H9 (cell line): ENCODE results near the gene DEAF1. TPM values are rescaled to one million over a fixed set of nuclear protein-coding genes. Genes with fewer than 3 reads are reported as not detected.

ENCODE experiments used
- DNase-seq: peaks from one replicate; pipeline ENCODE4 v3.0.0-alpha.2; 2017
- H2AFZ ChIP-seq: one replicate; pipeline ENCODE4 v1.6.1; 2013; ENCODE audit warnings: mild to moderate bottlenecking, low read length, control low read depth, moderate library complexity
- H2AK5ac ChIP-seq: 2 replicates; pipeline ENCODE4 v1.6.1; 2013; ENCODE audit warnings: low read length, control low read depth, mixed read lengths; ENCODE audit not compliant: insufficient read length
- H2BK120ac ChIP-seq: one replicate; pipeline ENCODE4 v1.6.1; 2013; ENCODE audit warnings: low read depth, mild to moderate bottlenecking, low read length, control low read depth, inconsistent platforms; ENCODE audit not compliant: poor library complexity, severe bottlenecking
- H2BK12ac ChIP-seq: 2 replicates; pipeline ENCODE4 v1.6.1; 2013; ENCODE audit warnings: low read length, control low read depth, mixed read lengths, low read depth; ENCODE audit not compliant: insufficient read length
- H2BK15ac ChIP-seq: 2 replicates; pipeline ENCODE4 v1.6.1; 2013; ENCODE audit warnings: low read depth, low read length, control low read depth
- H2BK20ac ChIP-seq: one replicate; pipeline ENCODE4 v1.6.1; 2013; ENCODE audit warnings: low read depth, mild to moderate bottlenecking, low read length, control low read depth, inconsistent platforms; ENCODE audit not compliant: poor library complexity, severe bottlenecking
- H2BK5ac ChIP-seq: 2 replicates; pipeline ENCODE4 v1.6.1; 2013; ENCODE audit warnings: low read length, control low read depth, mixed read lengths; ENCODE audit not compliant: insufficient read length
- H3K14ac ChIP-seq: 2 replicates; pipeline ENCODE4 v1.6.1; 2013; ENCODE audit warnings: low read length, control low read depth; ENCODE audit not compliant: insufficient read depth
- H3K18ac ChIP-seq: 2 replicates; pipeline ENCODE4 v1.6.1; 2013; ENCODE audit warnings: low read depth, mild to moderate bottlenecking, mixed read lengths, low read length, control low read depth; ENCODE audit not compliant: insufficient read length
- H3K23ac ChIP-seq: 2 replicates; pipeline ENCODE4 v1.6.1; 2013; ENCODE audit warnings: low read length, control low read depth, mixed read lengths, low read depth; ENCODE audit not compliant: insufficient read length
- H3K23me2 ChIP-seq: 2 replicates; pipeline ENCODE4 v1.6.1; 2013; ENCODE audit warnings: low read depth, mild to moderate bottlenecking, mixed read lengths, low read length, control low read depth; ENCODE audit not compliant: insufficient read length, poor library complexity, severe bottlenecking
- H3K27ac ChIP-seq: 2 replicates; pipeline ENCODE4 v1.5.1; 2013; ENCODE audit warnings: low read length, control low read depth, mixed read lengths, low read depth; ENCODE audit not compliant: insufficient read length
- H3K27me3 ChIP-seq: 2 replicates; pipeline ENCODE4 v1.6.1; 2013; ENCODE audit warnings: low read length, control low read depth, inconsistent platforms; ENCODE audit not compliant: insufficient read depth
- H3K4ac ChIP-seq: 2 replicates; pipeline ENCODE4 v1.6.1; 2013; ENCODE audit warnings: low read depth, mild to moderate bottlenecking, control low read depth, inconsistent platforms, low read length, moderate library complexity
- H3K4me1 ChIP-seq: 2 replicates; pipeline ENCODE4 v1.6.1; 2013; ENCODE audit warnings: low read length, control low read depth, inconsistent platforms; ENCODE audit not compliant: insufficient read depth
- H3K4me2 ChIP-seq: 2 replicates; pipeline ENCODE4 v1.6.1; 2013; ENCODE audit warnings: low read length, control low read depth, mixed read lengths; ENCODE audit not compliant: insufficient read length, insufficient read depth
- H3K56ac ChIP-seq: 2 replicates; pipeline ENCODE4 v1.6.1; 2013; ENCODE audit warnings: low read depth, mild to moderate bottlenecking, mixed read lengths, low read length, control low read depth; ENCODE audit not compliant: insufficient read length
- H3K79me1 ChIP-seq: 2 replicates; pipeline ENCODE4 v1.6.1; 2013; ENCODE audit warnings: low read depth, mild to moderate bottlenecking, moderate library complexity, low read length, control low read depth, inconsistent platforms; ENCODE audit not compliant: insufficient read depth, poor library complexity, severe bottlenecking
- H3K79me2 ChIP-seq: 2 replicates; pipeline ENCODE4 v1.6.1; 2013; ENCODE audit warnings: low read length, control low read depth, inconsistent platforms; ENCODE audit not compliant: insufficient read depth
- H3K9ac ChIP-seq: 2 replicates; pipeline ENCODE4 v1.6.1; 2013; ENCODE audit warnings: low read length, control low read depth, mixed read lengths; ENCODE audit not compliant: insufficient read length; ENCODE audit errors: extremely low read depth
- H3K9me3 ChIP-seq: one replicate; pipeline ENCODE4 v1.6.1; 2013; ENCODE audit warnings: low read depth, low read length, inconsistent platforms; ENCODE audit not compliant: control insufficient read depth
- H3T11ph ChIP-seq: one replicate; pipeline ENCODE4 v1.6.1; 2013; ENCODE audit warnings: mild to moderate bottlenecking, low read length, control low read depth, inconsistent platforms
- H4K20me1 ChIP-seq: one replicate; pipeline ENCODE4 v1.6.1; 2013; ENCODE audit not compliant: control insufficient read depth, insufficient read length, insufficient read depth
- H4K5ac ChIP-seq: 2 replicates; pipeline ENCODE4 v1.6.1; 2013; ENCODE audit warnings: low read depth, mild to moderate bottlenecking, mixed read lengths, low read length, control low read depth; ENCODE audit not compliant: insufficient read length
- H4K8ac ChIP-seq: replicated peaks from 2 replicates; pipeline ENCODE4 v1.6.1; 2013; ENCODE audit warnings: low read length, control low read depth, mixed read lengths, low read depth; ENCODE audit not compliant: insufficient read length
- H4K91ac ChIP-seq: 2 replicates; pipeline ENCODE4 v1.6.1; 2013; ENCODE audit warnings: low read depth, mild to moderate bottlenecking, moderate library complexity, mixed read lengths, low read length, control low read depth; ENCODE audit not compliant: insufficient read length
- H3K27ac Mint-ChIP-seq, 3 experiments: 2 replicates in 2 of 3; 3 replicates in 1 of 3; pipeline ENCODE4 v1.8.0; 2020 to 2021; ENCODE audit warnings: mixed read lengths in 3 of 3, mild to moderate bottlenecking in 1 of 3, moderate library complexity in 1 of 3
- H3K27me3 Mint-ChIP-seq: 2 replicates; pipeline ENCODE4 v1.8.0; 2021; ENCODE audit warnings: low read depth, mild to moderate bottlenecking, moderate library complexity, mixed read lengths
- H3K36me3 Mint-ChIP-seq, 3 experiments: 2 replicates in 2 of 3; 3 replicates in 1 of 3; pipeline ENCODE4 v1.8.0; 2020 to 2021; ENCODE audit warnings: low read depth in 3 of 3, mixed read lengths in 3 of 3; ENCODE audit not compliant: insufficient read depth in 1 of 3
- H3K4me1 Mint-ChIP-seq, 2 experiments: 2 replicates each; pipeline ENCODE4 v1.8.0; 2020; ENCODE audit warnings: mixed read lengths in 2 of 2
- H3K4me3 Mint-ChIP-seq, 2 experiments: 2 replicates in 1 of 2; 3 replicates in 1 of 2; pipeline ENCODE4 v1.8.0; 2020 to 2021; ENCODE audit warnings: mild to moderate bottlenecking in 2 of 2, mixed read lengths in 2 of 2, moderate library complexity in 1 of 2
- H3K9me3 Mint-ChIP-seq, 2 experiments: 2 replicates in 1 of 2; 3 replicates in 1 of 2; pipeline ENCODE4 v1.8.0; 2020; ENCODE audit warnings: mild to moderate bottlenecking in 2 of 2, mixed read lengths in 2 of 2, moderate library complexity in 1 of 2
- CTCF ChIP-seq: fragments of 200-600 bp; sonication (generic); conservative IDR thresholded peaks from 3 replicates; pipeline ENCODE4 v1.8.0; 2021; ENCODE audit warnings: antibody characterized with exemption, mild to moderate bottlenecking
- WGBS: extraction: QIAGEN DNeasy Blood & Tissue Kit; methylation state at CpG from one replicate; pipeline ENCODE4 v1.1.7; 2013; ENCODE audit warnings: missing lambda C conversion rate, low lambda C conversion rate, mixed read lengths; ENCODE audit not compliant: insufficient read length; ENCODE audit errors: extremely low coverage; 5-methylcytosine and 5-hydroxymethylcytosine counted together
- total RNA-seq: library from RNA; stranded (reverse); gene quantifications from 2 replicates; pipeline ENCODE4 v1.2.1, GENCODE V29; 2021

DEAF1 gene
- total RNA-seq, 1 experiment from 2014 or later = 67.3 TPM

GRCh38 chr11:719214-720016 lies 24.4 kb upstream of the DEAF1 start:
- Mint-ChIP-seq H3K27ac (no peak overlapping the region), H3K4me1 (peaks cover under 1 to 13% of the 10 kb centered on the region in 2 experiments; a peak in 3 of 4 replicates), H3K36me3 (peaks cover 5 to 18% (median 9%) of the 10 kb centered on the region in 3 experiments; a peak in 5 of 7 replicates), H3K27me3 (no peaks in the 10 kb centered on the region), H3K9me3 (peaks cover 9 to 12% of the 10 kb centered on the region in 2 experiments), H3K4me3 (peak overlapping the region in 1 of 2 experiments; percentile 66; a peak in 3 of 5 replicates)
- no peak overlapping the region for H3K4ac ChIP-seq
- no peaks in the 10 kb centered on the region for H4K20me1 ChIP-seq
- H2BK20ac ChIP-seq = no peak overlapping the region
- H2BK12ac ChIP-seq = no peak overlapping the region
- no peak overlapping the region for H2AK5ac ChIP-seq
- DNase-seq = no peak
- WGBS = no CpG with 5 or more reads among the region's 34 CpGs
- no peak overlapping the region for H3K23ac ChIP-seq
- no peak overlapping the region for H3K27ac ChIP-seq
- H3K4me2 ChIP-seq = no peak overlapping the region
- no peak overlapping the region for H2BK120ac ChIP-seq
- no peak for TF ChIP-seq CTCF
- H2BK15ac ChIP-seq = no peak overlapping the region
- no peaks in the 10 kb centered on the region for H3K79me2 ChIP-seq
- no peak overlapping the region for H3T11ph ChIP-seq
- no peak overlapping the region for H3K56ac ChIP-seq
- no peak overlapping the region for H3K18ac ChIP-seq
- no peak overlapping the region for H3K9ac ChIP-seq
- H3K79me1 ChIP-seq = no peaks in the 10 kb centered on the region
- H3K9me3 ChIP-seq = no peaks in the 10 kb centered on the region
- H4K8ac ChIP-seq = no peak overlapping the region
- no peak overlapping the region for H4K5ac ChIP-seq
- H3K27me3 ChIP-seq = no peaks in the 10 kb centered on the region
- H3K4me1 ChIP-seq = no peaks in the 10 kb centered on the region
- no peaks in the 10 kb centered on the region for H3K23me2 ChIP-seq
- H4K91ac ChIP-seq = no peak overlapping the region
- H2AFZ ChIP-seq = no peak overlapping the region
- no peak overlapping the region for H2BK5ac ChIP-seq
- no peak overlapping the region for H3K14ac ChIP-seq
